ENCODE results near the gene TTR.

TTR gene

GRCh38 chr18:31557446-31557845, 34.2 kb upstream of the TTR start:
- no peak for TF ChIP-seq CTCF (IDR thresholded peaks at IDR 0.05)

DNA sequence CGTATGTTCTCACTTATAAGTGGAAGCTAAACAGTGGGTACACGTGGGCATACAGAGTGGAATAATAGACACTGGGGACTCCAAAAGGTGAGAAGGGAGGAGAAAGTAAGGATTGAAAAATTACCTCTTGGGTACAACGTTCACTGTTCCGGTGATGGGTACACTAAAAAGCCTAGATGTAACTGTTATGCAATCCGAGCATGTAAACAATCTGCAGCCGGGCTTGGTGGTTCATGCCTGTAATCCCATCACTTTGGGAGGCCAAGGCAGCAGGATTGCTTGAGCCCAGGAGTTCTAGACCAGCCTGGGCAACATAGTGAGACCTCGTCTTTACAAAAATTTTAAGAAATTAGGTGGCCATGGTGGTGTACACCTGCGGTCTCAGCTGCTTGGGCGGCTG, 33.1 kb upstream of the TTR start:
- no peak for TF ChIP-seq CTCF (IDR thresholded peaks at IDR 0.05)

- no peak for TF ChIP-seq CTCF (IDR thresholded peaks at IDR 0.05)
Observed at GRCh38 chr18:31562726-31563125, 29.0 kb upstream of the TTR start.

DNA sequence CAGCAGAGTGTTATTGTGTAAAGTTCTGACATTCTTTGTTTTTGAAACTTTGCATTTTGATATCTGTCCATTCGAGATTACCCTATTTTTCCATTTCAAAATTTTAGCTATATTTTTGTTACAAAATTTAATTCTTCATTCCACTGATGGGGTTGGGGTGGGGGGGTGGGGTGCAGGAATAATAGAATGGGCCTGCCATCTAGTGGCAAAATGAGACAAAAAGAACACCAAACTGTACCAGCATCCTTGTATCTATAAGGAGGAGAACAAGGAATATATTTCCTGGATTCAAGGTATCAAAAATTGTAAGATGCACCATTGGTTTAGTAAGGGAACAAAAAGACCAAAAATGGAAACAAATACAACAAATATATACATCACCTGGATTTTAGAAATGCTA, 27.9 kb upstream of the TTR start:
- peak; percentile 58; the same call in 1 of the 2 replicates for TF ChIP-seq CTCF (IDR thresholded peaks at IDR 0.05)

DNA sequence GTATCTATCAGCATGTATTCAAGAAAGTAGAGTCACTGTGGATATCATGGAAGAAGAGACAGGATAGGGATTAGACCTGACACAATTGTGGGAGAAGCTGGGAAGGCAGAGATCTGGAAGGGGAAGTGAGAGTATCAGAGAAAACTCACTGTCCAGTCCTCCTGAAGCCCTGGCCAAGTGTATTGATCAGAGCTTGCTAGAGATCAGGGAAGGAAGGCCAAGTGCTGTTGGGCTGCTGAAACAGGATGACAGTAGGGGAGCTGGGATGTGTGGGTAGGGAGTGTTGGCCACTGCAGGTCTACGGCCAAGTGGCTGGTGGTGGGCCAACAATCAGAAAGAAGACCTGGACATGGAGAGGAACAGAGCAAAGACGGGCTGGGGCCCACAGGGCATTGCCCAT, 26.3 kb upstream of the TTR start:
- TF ChIP-seq CTCF (IDR thresholded peaks at IDR 0.05): no peak

GRCh38 chr18:31565782-31566512, 25.7 kb upstream of the TTR start:
- no peak for TF ChIP-seq CTCF (IDR thresholded peaks at IDR 0.05)

DNA sequence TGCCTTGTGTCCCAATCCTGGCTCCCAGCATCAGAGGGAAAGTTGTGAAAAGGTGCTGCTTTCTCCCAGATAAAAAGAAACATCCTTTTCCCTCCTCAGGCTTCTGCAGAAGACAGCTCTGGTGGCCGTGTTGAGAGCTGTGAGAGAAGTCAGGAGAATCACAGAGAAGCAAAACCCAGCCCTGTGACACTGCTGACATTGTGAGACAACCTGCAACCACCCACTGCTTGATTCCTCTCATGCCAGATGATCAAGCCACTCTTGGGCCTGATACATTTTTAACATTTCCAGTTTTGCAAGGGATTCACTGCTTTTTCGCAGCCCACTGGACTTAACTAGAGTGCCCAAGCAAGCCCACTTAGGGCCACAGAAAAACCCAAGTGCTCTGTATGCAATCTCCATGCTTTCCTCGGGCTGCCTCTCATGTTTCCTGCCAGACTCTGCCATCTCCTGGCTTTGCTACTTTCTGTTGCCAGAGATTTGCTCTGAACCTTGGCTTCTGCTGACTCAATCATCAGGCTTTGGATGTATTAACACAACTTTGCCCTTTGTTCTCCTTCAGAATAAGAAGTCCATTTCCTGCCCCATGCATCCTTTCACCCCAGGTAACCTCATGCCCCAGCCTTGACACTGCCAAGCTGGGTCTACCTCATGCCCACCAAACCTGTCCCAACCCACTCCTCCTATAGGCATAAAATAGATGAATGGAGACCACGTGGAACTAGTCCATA, 24.9 kb upstream of the TTR start:
- TF ChIP-seq CTCF (IDR thresholded peaks at IDR 0.05): no peak

All from LNCAP (cell line).